ENCODE results near the gene NUBP2.

NUBP2 gene

GRCh38 chr16:1782408-1783264 is at the start of gene NUBP2, which contains the start of gene SPSB3:
Gene NUBP2 (plus strand): TSS chr16:1782960. CDS start chr16:1783021, 61 bp downstream.
Gene SPSB3 (minus strand): TSS chr16:1782571. CDS start chr16:1781483, 1,088 bp downstream.
- peak; percentile 98 for DNase-seq

DNA sequence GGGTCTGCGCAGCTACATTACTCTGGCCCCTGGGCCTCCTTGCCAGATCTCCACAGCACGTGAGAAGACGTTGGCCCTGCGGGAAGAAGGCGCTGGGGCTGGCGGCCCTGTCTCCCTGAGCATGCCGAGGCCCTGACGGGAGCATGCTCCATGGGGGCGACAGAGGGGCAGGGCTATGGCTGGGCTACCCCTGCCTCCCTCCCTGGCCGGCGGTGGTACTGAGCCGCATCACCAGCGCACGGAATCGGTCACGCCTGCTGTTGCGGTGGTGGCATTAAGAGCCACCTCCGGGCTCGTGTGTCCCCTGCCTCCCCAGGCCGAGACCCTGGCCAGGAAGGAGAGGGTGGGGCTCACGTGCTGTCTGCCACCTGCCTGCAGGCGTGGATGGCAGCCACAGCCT is 48.6 kb upstream of the NUBP2 start:
- DNase-seq, result no peak

- no peak for DNase-seq
Measured at GRCh38 chr16:1734816-1735215, 47.9 kb upstream of the NUBP2 start.

DNA sequence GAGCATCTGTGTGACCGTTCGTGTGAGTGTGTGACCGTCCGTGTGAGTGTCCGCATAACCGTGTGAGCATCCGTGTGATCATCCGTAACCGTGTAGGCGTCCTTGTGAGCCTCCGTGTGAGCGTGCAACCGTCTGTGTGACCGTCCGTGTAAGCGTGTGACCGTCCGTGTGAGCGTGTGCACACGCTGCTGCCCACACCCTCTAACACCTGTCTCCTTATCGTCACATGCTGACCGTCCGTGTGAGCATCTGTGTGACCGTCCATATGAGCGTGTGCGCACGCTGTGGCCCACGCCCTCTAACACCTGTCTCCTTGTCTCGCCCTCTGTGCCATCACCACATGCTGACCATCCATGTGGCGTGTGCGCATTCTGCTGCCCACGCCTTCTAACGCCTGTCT is 42.5 kb upstream of the NUBP2 start:
- no peak for DNase-seq

DNA sequence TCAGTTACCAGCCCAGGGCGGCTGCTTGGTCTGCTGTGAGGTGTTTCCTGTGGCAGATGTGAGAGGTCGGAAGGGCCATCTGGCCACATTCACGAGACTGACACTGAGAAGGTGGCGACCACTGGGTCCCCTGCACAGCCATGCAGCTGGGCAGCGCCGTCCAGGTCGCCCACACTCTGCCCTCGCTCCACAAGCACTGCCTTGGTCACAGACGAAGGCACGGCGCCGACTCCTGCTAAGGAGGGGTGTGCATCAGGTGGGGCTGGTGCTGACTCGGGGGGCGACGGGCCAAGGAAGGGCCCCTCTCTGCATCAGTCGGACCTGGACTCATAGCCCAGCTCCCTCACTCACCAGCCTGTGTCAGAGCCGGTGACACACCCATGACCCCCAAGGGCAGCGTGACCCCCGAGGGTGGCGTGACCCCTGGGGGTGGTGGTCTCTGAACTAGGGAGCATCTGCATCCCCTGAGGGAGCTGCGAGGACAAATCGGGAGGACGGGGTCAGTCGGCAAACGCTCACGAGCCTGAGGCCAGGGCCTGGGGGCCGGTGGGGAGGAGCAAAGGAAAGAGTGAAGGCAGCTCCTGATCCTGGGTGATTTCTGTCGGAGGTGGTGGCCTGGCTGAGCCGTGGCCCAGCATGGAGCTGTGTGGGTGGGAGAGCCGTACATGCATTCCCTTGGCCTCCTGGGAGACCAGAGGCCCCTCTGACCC is 41.8 kb upstream of the NUBP2 start:
- no peak for DNase-seq

GRCh38 chr16:1741553-1742165 is 41.1 kb upstream of the NUBP2 start:
- DNase-seq, result no peak

DNA sequence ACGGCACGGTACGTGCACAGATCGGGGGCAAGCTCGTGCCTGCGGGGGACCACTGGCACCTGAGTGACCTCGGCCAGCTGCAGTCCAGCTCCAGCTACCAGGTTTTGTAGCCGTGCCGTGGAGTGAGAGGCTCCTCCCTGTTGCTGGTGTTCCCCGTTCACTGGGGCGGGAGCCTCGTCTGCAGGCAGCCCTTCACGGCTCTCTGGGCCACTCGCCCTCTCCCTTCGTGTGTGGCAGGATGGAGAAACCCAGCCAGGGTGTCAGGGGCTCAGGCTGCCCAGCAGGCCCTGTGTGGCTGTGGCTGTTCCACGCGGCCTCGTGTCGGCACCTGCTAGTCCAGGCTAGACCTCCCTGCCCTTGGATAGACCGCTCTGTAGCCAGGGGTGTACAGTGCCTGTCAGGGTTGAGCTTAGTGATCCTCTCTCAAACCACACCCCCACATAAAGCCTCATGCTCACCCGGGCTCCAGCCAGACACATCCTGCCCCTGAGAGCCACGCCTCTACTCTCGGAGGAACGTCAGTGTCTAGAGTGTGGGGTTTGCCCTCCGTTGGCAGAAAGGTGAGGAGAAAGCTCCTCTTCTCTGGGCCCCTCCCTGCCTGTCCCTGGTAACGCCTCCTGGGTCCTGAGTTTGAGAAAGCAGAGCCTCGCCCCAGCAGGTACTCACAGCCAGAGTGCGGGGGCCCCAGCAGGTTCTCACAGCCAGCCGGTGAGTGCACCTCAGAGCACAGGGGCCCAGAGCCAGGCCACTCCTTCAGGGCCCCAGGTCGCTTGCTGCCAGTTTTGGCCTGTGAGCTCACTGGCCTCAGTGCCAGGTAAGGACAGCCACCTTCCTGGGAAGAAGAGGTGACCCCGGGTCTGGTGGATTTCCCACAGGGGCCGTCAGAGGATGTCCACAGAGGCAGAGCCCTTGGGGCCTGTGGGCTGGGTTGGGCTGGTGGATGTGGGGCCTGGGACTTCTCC is 39.1 kb upstream of the NUBP2 start:
- no peak for DNase-seq

GRCh38 chr16:1744338-1744840 is 38.4 kb upstream of the NUBP2 start:
- no peak for DNase-seq

DNA sequence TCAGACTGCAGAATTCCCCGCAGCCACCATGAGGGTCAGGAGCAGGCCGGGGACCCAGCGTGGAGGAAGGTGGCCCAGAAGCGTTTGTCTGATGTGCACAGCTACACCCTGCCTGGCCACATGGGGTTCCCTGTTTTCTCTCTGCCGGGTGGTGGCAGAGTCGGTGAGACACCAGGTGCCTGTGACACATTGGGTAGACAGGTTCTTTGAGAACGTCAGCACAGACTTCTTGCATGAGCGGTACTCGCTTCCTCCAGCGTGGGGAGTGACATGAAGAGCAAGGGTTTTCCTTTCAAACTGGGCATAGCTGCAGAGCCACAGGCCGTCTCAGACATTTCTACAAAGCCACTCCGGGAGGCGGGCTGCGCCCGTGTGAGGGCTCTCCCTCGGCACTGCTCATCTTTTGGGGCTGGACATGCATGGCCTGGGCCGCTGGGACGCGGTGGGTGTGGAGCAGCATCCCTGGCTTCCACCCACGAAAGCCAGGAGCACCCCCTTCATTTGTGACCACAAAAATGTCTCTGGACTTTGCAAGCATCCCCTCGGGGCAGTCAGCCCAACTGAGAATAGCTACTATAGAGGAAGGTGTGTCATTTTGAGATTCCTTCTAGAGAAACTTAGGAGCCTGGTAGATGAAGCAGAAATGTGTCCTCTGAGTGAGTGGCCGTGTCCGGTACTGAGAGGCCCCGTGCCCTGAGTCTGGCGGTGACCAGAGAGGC is 37.4 kb upstream of the NUBP2 start:
- DNase-seq, result no peak

- no peak for DNase-seq
Measured at GRCh38 chr16:1745900-1746692, 36.7 kb upstream of the NUBP2 start.

GRCh38 chr16:1746693-1747195 is 36.0 kb upstream of the NUBP2 start:
- DNase-seq, result no peak

DNA sequence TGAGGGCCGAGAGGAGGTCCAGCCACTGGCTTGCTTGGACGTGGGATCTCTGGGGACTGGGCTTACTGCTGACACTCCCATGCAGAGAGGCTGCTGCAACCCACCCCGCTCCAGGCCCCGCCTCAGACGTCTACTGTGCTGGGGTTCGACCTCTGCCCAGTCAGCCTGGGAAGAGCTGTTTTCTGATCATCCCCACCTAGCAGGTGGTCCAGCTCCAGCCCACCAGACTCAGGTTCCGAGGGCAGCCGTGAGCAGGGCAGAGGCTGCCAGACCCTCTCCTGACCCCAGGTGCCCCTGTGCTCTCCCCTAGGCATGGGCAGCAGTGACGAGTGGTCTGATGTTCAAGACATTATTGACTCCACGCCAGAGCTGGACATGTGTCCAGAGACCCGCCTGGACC is 34.8 kb upstream of the NUBP2 start:
- DNase-seq, result no peak

DNA sequence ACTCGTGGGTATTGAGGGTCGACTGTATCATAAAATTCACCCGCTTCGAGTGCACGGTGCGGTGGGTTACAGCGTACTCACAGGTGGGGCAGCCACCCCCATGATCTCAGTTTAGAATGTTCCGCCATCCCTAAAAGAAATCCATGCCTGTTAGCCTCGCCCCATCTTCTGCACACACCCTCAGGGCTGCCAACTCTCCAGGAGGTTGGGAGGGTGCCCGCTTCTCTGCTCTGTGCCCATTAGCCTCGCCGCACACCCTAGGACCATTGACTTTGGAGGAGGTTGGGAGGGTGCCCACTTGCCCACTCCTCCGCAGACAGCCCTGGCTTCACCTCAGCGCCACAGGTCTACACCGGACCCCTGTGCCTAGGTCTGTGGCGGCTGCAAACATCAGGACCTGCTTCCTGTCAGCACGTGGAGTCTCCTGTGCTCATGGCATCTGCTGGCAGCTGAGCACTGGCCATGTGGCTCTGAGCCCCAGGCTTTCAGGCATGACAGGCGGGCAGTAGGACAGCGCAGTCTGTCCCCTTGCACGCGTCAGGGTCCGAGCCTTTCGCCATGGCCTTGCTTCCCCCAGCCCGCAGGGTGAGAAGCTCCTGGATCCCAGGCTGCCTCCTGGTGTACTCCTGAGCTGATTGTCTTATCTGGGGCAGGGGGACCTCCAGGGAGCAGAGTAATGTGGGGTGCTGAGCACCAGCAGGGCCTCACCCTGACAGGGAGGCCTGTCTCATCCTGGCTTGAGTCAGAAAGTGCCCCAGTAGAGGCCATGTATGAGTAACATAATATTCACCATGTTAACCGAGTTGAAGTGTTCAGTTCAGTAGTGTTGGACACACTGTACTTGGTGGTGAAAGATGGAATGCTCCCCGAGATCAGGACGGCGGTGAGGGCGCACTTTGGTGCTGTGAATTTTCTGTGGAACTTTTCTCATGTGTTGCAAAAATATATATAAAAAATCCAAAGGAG is 33.3 kb upstream of the NUBP2 start:
- DNase-seq, result no peak

GRCh38 chr16:1751946-1752345 is 30.8 kb upstream of the NUBP2 start:
- DNase-seq, result no peak

- no peak for DNase-seq
Measured at GRCh38 chr16:1752853-1753252, 29.9 kb upstream of the NUBP2 start.

DNA sequence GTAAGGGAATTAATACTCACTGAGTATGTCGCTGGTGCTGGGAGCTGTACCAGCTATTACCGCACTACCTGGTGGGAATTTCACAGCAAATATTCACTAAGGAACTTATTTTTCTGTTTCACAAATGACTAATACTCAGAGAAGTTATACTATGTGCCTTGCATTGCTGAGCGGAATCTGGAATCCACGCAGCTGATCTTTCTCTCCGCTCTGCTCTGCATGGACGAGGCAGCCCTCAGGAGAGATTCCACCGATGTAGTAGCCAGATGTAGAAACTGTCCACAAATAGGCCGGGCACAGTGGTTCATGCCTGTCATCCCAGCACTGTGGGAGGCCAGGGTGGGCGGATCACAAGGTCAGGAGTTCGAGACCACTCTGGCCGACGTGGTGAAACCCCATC is 28.6 kb upstream of the NUBP2 start:
- DNase-seq, result no peak

- no peak for DNase-seq
Measured at GRCh38 chr16:1757714-1758461, 24.9 kb upstream of the NUBP2 start.

DNA sequence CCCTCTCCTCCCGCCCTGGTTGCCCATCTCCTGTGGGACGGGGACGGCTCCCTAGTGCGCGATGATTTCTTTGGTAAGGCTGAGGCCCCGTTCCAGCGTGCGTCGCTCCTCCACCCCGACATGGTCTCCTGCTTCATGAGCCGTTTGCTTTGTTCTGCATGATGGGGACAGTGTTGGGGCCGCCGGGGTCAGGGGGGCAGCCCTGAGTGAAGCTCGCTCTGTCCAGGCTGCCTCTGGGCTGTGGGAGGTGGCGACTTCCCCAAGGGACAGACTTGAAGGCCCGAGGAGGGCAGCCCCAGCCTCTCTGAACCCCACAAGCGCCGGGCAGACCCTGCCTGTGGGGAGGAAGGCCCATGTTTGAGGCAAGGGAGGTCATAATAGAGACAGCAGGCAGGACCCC is 23.8 kb upstream of the NUBP2 start:
- no peak for DNase-seq

DNA sequence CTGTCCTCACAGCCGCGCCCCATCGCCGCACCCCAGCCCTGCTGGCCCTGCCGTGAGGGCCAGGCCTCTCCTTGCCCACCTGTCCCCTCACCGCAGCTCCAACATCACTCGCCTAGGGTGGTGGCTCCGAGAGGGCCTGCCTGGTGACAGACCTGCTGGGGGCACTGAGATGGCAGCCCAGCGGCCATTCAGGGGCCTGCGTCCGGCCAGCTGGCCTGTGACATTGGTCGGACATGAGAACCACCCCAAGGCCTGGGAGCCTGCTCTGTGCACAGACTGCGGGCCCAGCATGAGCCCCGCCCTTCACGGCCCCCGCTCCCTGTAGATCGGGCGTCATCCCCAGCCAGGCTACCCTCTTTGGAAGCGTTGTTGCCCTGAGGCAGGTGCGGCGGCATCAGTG is 23.2 kb upstream of the NUBP2 start:
- DNase-seq, result no peak

Data from stimulated activated CD4-positive, alpha-beta T cell treated with anti-CD3 and anti-CD28 coated beads, Interleukin-2, amount 100 ng/mL, for 24 hours (primary cell).